GM21737 (cell line): ENCODE measurements around the gene TMEM271.

Source experiments
- ATAC-seq: cut with Tn5 transposase; IDR thresholded peaks from one replicate; pipeline ENCODE4 v1.9.1; 2021; ENCODE audit warnings: mild to moderate bottlenecking, moderate library complexity; ENCODE audit not compliant: unreplicated experiment

Gene TMEM271

DNA sequence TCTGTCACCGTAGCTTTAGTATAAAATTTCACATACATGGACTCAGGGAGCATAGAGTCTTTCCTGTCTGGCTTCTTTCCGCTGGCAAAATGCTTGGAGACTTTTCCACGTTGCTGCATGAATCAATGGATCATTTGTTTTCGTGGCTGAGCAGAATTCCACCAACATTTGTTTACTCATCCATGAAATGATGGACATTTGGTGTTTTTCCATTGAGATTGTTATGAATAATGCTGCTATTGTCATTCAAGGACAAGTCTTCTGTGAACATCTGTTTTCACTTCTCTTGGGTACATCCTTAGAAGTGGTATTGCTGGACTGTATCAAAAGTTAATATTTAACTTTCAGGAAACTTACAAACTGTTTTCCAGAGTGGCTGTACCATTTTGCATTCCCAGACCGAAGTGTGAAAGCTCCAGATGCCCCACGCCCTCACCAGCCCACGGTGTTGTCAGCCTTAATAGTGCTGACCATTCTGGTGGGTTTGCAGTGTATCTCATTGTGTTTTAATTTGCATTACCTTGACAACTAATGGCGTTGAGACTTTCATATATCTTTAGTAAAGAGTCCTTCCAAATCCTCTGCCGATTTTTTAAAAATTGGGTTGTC lies 5.8 kb upstream of the TMEM271 start:
- no peak for ATAC-seq

GRCh38 chr4:581181-581580 lies 5.1 kb upstream of the TMEM271 start:
- no peak for ATAC-seq

DNA sequence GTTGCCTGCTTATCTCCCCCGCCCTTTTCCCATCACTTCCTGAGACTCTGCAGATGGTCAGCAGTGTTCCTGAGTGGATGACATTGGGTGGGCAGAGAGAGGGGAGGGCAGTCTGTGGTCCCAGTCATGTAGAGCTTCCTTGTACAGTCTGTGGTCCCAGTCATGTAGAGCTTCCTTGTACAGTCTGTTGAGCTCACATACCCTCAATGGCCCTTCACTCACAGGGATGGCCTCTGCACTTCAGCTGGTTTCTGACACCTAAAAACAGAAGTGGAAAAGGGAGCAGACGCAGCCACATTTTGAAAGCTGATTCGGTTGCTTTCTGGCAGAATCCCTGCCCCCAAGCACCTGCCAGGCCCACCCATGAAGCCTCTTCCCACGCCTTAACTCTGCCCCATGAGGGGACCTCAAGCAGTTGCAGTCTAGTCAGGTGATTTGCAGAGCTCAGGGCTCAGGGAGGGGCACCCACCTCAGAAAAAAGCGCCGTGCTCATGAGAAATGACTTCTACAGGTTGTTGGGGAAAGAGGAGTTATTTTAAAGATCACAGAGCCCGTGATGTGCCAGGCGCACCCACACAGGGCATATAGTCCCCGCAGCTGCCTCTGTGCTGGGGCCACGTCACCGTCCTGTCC lies 3.6 kb upstream of the TMEM271 start:
- ATAC-seq = no peak

DNA sequence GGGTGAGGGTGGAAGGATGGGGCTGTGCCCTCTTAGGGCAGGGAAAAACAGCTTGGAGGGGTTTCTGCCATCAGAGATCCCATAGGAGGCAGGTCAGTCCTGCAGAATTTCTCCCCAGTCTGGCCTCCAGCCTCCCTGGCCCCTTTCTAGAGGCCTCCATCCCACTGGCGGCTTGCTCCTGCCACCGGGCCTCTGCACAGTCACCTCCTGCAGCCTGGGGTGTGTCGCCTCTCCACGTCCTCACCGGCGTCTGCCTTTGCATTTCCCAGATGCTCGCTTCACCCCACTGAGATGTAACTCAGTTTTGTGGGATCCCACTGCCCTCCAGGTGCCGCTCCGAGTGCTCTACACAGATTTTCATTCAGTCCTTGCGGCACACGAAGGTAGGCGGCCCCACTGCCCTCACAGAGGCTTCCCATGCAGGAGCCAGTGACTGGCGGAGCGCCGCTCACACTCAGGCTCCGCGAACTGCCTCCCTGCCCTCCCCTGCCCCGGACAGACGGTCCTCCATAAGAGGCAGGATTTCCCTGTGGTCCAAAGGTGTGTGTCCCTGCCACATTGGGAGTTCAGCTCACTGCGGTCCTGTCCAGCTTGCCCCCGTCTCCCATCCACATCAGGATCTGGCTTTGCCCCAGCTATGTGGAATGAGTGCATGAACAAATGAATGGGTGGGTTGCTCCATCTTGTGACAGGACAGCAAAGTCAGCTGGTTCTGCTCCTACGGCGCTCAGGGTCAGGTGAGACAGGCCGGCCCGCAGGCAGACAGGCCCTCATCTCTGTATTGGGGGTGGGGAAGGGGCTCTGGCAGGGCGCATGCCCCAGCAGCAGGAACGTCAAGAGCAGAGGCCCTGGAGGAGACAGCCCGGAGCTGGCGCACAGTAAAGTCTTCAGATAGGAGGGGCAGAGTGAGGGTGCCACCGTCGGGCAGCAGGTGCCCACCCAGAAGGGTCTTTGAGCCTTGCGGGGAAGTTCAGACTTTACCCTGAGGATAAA lies 2.7 kb upstream of the TMEM271 start:
- ATAC-seq = no peak

- ATAC-seq = no peak
Measured at GRCh38 chr4:577499-578450, 1.7 kb upstream of the TMEM271 start.

DNA sequence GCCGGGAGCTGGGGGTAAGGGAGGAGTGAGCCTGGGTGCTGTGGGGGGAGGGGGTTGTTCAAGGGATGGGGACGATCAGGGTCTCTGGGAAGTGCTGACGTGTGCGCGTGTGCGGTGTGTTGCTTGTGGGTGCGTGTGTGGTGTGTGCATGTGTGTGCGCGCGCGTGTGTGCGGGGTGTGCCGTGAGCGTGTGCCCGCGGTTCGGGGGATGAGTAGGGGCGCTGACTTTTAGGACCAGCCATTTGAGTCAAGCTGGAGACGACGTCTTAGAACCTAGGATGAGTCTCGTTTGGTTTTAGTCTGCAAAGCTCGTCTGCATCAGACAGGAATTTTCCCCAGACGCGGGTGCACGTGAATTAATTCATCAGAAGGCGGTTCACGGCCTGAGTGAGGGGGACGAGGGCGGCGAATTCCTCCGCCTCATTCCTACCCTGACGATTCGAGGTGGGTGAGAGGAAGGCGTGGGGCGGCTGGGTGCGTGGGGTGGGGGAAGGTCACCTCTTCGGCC lies 950 bp upstream of the TMEM271 start:
- ATAC-seq = no peak

- no peak for ATAC-seq
Measured at GRCh38 chr4:575281-576141, 584 bp downstream of the TMEM271 start.

GRCh38 chr4:574346-575161 lies 1.5 kb downstream of the TMEM271 start:
- no peak for ATAC-seq

DNA sequence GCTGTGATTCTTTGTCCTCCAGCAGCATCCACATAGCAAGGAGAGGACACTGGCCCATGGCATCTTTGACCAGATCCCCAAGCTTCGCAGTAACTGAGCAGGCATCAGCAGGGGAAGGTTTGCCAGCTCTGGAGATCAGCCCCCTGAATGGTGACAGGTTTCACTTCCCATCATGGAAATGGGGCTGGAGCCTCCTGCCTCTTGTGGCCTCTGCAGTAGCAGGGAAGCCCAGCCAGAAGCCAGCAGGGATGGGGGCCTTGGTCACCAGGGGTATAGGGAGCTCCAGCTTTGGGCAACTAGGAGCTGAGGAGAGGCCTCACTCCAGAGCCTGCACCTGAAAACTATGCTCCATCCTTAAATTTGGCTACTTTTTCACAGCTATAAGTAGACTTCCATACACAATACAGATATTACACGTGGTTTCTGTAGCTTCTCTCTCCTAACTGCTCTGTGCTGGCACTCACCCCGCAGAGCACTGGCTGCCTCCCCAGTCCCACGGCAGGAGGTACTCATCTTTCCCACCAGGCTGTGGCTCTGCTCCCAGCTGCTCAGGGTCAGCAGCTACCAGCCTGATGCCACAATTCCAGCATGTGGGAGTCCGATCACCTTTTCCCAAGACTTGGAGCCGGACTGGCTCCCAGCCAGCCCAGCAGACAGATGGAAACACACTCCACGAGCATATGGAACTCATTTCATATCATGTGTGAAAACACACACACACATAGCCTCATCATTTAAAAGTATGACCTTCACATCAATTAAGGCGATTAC lies 2.8 kb downstream of the TMEM271 start:
- ATAC-seq = no peak

DNA sequence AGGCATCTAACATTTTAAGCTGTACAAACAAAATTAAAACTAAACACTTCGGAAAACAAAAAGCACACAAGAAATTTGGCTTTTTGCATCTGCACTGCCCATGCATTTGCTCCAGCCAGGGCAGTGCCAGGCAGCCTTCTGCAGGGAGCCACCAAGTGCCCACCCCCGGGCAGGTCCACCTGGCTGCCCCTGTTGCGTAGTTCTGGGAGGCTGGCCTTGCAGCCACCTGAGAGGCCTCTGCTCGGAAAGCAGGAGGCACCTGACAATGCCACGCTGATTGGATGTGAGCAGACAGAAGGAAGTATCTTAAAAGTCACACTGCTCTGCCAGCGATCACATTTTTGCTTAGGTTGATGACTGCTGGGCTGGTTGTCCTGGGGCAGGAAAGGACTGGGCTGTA lies 3.5 kb downstream of the TMEM271 start:
- ATAC-seq = no peak

DNA sequence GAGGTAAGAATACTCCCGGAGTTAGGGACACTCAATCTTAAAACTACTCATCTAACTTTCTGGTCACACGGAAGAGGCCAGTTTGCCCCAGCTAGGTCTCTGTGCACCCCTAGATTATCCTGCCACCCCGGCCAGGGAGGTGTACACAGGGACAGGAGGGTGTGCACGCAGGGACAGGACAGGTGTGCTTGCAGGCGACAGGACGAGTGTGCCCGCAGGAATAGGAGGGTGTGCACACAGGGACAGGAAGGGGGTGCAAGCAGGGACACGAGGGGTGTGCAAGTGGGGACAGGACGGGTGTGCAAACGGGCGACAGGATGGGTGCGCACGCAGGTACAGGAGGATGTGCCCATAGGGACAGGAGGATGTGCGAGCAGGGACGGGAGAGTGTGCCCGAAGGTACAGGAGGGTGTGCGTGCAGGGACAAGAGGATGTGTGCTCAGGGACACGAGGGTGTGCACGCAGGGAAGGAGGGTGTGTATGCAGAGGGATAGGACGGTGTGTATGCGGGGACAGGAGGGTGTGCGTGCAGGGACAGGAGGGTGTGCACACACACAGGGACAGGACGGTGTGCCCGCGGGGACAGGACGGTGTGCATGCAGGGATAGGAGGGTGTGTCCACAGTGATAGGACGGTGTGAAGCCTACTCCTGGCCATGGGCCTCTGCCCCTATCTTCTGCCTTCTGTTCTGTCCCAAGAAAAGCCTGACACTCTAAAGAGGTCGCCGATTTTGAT lies 4.1 kb downstream of the TMEM271 start:
- ATAC-seq = no peak

DNA sequence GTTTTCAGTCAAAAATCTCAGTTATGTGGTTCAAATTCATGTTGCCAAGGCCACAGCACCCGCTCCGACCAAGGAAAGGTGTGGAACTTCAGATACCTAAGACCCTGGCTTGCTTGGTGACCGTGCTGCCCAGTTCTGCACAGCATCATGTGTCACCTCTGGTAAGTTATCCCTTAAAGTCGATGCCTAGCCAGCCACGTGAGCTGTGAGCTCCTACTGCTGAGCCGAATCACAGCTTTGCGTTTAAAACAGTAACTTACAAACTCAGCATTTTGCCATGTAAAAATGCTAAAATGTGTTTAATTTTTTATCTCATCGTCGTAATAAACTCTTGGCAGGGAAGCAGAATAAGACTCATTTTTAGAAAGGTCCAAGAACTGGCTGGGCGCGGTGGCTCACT lies 5.3 kb downstream of the TMEM271 start:
- no peak for ATAC-seq

DNA sequence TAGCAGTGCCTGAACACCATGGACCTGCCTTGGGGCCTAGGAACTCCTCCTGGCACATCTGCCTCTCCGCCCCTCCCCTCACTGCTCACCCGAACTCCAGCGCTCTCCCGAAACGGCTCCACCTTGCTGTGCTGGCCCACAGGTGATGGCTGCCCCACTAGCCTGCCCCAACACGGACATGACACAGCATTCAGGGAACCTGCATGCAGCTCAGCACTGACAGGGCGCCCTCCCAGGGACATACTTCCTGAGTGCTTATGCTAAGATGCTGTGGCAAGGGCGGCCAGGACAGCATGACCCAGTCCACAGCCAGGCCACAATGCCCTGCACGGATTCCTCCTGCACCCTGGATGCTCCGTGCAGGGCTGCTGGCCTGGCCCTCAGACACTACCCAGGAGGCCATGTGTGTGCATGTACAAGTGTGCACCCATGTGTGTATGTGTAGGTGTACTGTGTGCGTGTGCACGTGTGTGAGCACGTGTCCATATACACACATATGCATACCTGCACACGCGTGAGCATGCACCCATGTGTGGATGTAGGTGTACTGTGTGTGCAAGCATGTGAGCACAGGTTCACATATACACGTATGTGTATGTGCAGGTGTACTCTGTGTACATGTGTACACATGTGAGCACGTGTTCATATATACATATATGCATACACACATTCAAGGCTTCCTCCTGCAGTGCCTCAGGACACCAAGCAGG lies 6.0 kb downstream of the TMEM271 start:
- no peak for ATAC-seq

- no peak for ATAC-seq
Measured at GRCh38 chr4:568962-569361, 7.1 kb downstream of the TMEM271 start.

GRCh38 chr4:568351-568652 lies 7.8 kb downstream of the TMEM271 start:
- ATAC-seq = no peak

DNA sequence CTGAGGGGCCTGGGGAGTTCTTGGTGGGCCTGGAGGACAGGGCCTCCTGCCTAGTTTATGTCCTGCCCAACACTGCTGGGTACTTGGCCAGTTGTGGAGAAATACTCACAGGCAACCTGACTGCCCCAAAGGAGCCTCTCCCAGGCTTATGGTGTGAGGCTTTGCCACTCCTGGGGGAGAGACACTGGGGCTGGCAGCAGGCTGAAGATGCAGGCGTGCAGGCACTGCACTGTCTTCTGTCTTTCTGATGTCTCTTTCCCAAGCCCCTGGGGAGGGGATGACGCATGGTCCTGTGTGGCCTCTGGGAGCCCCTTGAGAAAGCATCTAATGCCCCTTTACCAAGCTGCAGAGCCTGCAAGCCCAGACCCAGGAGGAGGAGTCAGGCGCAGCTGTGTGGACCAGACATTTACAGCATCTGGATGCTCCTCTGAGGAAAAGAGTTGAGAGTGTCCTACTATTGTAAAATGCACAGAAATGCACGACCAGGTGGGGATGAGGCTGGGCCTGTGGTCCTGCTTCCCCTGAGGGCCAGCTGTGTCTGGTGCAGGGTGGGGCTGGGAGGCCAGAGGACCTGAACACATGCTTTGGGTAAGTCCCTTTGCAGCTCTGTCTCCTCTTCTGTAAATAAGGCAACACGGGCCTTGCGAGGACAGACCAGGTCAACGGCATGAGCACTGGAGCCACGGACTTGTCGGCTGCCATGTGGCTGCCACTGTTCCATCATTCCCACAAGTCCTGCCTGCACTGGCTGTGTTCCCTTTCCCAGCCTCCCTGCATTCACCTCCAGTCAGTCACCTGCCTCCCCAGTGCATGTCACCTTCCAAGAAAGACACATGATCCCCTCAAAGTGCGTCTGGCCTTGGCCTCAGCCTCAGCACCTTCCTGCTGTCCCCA lies 8.4 kb downstream of the TMEM271 start:
- no peak for ATAC-seq
